Neural cell (in vitro differentiated cells): Measurements from ENCODE around the gene METTL2B. TPM values are rescaled to one million over a fixed set of nuclear protein-coding genes. Genes with fewer than 3 reads are reported as not detected.

ENCODE experiments used
- H2AFZ ChIP-seq: fragments of 200-600, 300-800 bp; sonication (generic), shearing (Covaris generic); 2 replicates; pipeline ENCODE4 v1.6.0; 2014; ENCODE audit warnings: low read depth, mild to moderate bottlenecking, antibody characterized with exemption, low read length, moderate library complexity
- H3F3A ChIP-seq: fragments of 200-600 bp; shearing (Covaris generic); 2 replicates; pipeline ENCODE4 v1.6.1; 2016; ENCODE audit warnings: mild to moderate bottlenecking, moderate library complexity, mixed read lengths, antibody characterized with exemption, low read length; ENCODE audit not compliant: insufficient read depth, poor library complexity, severe bottlenecking
- H3K27ac ChIP-seq: fragments of 200-600, 300-800 bp; sonication (generic), shearing (Covaris generic); 2 replicates; pipeline ENCODE4 v1.5.1; 2014; ENCODE audit warnings: mild to moderate bottlenecking, low read length, moderate library complexity
- H3K27me3 ChIP-seq: fragments of 300-800, 200-600 bp; sonication (generic), shearing (Covaris generic); 2 replicates; pipeline ENCODE4 v1.6.0; 2014; ENCODE audit warnings: mild to moderate bottlenecking, low read depth, low read length, moderate library complexity; ENCODE audit not compliant: insufficient read depth
- H3K36me3 ChIP-seq: fragments of 300-800, 200-600 bp; sonication (generic), shearing (Covaris generic); 2 replicates; pipeline ENCODE4 v1.5.1; 2014; ENCODE audit warnings: mild to moderate bottlenecking, antibody characterized with exemption, low read length, moderate library complexity; ENCODE audit not compliant: insufficient read depth
- H3K4me2 ChIP-seq: fragments of 300-800, 200-600 bp; sonication (generic), shearing (Covaris generic); 2 replicates; pipeline ENCODE4 v1.6.0; 2014; ENCODE audit warnings: mild to moderate bottlenecking, low read length
- H3K4me3 ChIP-seq: fragments of 300-800, 200-600 bp; sonication (generic), shearing (Covaris generic); 2 replicates; pipeline ENCODE4 v1.5.1; 2014; ENCODE audit warnings: mild to moderate bottlenecking, low read length, moderate library complexity
- H3K79me2 ChIP-seq: fragments of 200-600 bp; shearing (Covaris generic); replicated peaks from 2 replicates; pipeline ENCODE4 v1.6.0; 2014; ENCODE audit warnings: mild to moderate bottlenecking, low read length, moderate library complexity; ENCODE audit not compliant: insufficient read depth
- H3K9ac ChIP-seq: fragments of 300-800, 200-600 bp; sonication (generic), shearing (Covaris generic); 2 replicates; pipeline ENCODE4 v1.6.1; 2016; ENCODE audit warnings: mild to moderate bottlenecking, low read length, mixed read lengths
- H3K9me2 ChIP-seq: fragments of 200-600 bp; shearing (Covaris generic); 2 replicates; pipeline ENCODE4 v1.6.1; 2016; ENCODE audit warnings: mild to moderate bottlenecking, low read length, mixed read lengths; ENCODE audit not compliant: insufficient read depth
- H3K9me3 ChIP-seq: fragments of 200-600, 300-800 bp; sonication (generic), shearing (Covaris generic); 2 replicates; pipeline ENCODE4 v1.6.1; 2016; ENCODE audit warnings: mild to moderate bottlenecking, mixed run types, low read length, moderate library complexity, mixed read lengths
- H4K20me1 ChIP-seq: fragments of 200-600 bp; shearing (Covaris generic); 2 replicates; pipeline ENCODE4 v1.6.1; 2016; ENCODE audit warnings: mild to moderate bottlenecking, mixed run types; ENCODE audit not compliant: insufficient read depth
- EP300 ChIP-seq: fragments of 450-650 bp; conservative IDR thresholded peaks from 2 replicates; pipeline ENCODE4 v1.6.1; 2014; ENCODE audit warnings: antibody characterized with exemption, mild to moderate bottlenecking, moderate library complexity; ENCODE audit not compliant: poor library complexity, severe bottlenecking
- EZH2 ChIP-seq: fragments of 200-600, 300-800 bp; shearing (Covaris generic), sonication (generic); IDR thresholded peaks from 2 replicates; pipeline ENCODE4 v1.6.1; 2014; ENCODE audit warnings: antibody characterized with exemption, low read length, borderline replicate concordance, mild to moderate bottlenecking; ENCODE audit not compliant: insufficient read depth, poor library complexity, severe bottlenecking
- MXI1 ChIP-seq: fragments of 450-650 bp; conservative IDR thresholded peaks from 2 replicates; pipeline ENCODE4 v1.6.1; 2014; ENCODE audit warnings: antibody characterized with exemption, mild to moderate bottlenecking; ENCODE audit not compliant: poor library complexity, severe bottlenecking
- POLR2AphosphoS5 ChIP-seq: IDR thresholded peaks from 2 replicates; pipeline ENCODE4 v1.6.1; 2012
- RAD21 ChIP-seq: fragments of 450-650 bp; conservative IDR thresholded peaks from 2 replicates; pipeline ENCODE4 v1.6.1; 2014; ENCODE audit warnings: antibody characterized with exemption, mild to moderate bottlenecking, moderate library complexity
- SMC3 ChIP-seq: fragments of 450-650 bp; conservative IDR thresholded peaks from 2 replicates; pipeline ENCODE4 v1.6.1; 2014; ENCODE audit warnings: antibody characterized with exemption, mild to moderate bottlenecking, moderate library complexity; ENCODE audit not compliant: poor library complexity
- TAF1 ChIP-seq: IDR thresholded peaks from 2 replicates; pipeline ENCODE4 v1.6.1; 2012; ENCODE audit warnings: low read depth
- polyA plus RNA-seq: library from polyadenylated mRNA; depleted of rRNA; stranded (reverse); fragments of >200 nt; gene quantifications from 2 replicates; pipeline ENCODE4 v1.2.3, GENCODE V29; 2014
- TF ChIP-seq, protein P1 (sequence below): fragments of 450-650 bp; IDR thresholded peaks from 2 replicates; pipeline ENCODE4 v1.5.1; 2014; ENCODE audit warnings: antibody characterized with exemption, mild to moderate bottlenecking, moderate library complexity; ENCODE audit not compliant: poor library complexity, severe bottlenecking
- TF ChIP-seq, protein P2 (sequence below): IDR thresholded peaks from 2 replicates; pipeline ENCODE4 v1.6.1; 2012; ENCODE audit warnings: borderline replicate concordance

METTL2B gene
- polyA plus RNA-seq, 1 donor from 2014 or later: 43.0 TPM

DNA sequence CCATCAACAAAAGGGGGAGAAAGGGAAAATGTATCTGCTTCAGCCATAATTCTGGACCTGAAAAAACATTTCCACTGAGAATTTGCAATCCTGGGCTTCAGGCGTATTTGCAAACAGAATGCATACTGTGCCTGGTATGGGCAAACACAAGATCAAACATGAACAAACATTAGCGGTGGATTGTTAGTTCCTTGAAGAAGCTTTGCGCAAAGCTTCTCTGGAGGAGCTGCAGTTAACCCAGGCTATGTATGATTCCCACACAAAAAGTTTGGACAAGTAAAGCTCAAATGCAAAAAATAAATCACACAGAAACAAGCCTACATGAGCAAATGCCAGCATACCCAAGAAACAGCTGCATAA lies 41.2 kb upstream of the METTL2B start:
- no peaks in the 10 kb centered on the region for H3K79me2 ChIP-seq
- H3F3A ChIP-seq: no peaks in the 10 kb centered on the region
- no peak overlapping the region for H3K9ac ChIP-seq
- H3K4me2 ChIP-seq: no peak overlapping the region
- no peak for TF ChIP-seq SMC3
- no peak for TF ChIP-seq MXI1
- no peak for TF ChIP-seq EZH2
- TF ChIP-seq EP300: no peak
- no peak for TF ChIP-seq TAF1
- no peak for TF ChIP-seq RAD21
- no peak for TF ChIP-seq POLR2AphosphoS5
- TF ChIP-seq, protein P1, sequence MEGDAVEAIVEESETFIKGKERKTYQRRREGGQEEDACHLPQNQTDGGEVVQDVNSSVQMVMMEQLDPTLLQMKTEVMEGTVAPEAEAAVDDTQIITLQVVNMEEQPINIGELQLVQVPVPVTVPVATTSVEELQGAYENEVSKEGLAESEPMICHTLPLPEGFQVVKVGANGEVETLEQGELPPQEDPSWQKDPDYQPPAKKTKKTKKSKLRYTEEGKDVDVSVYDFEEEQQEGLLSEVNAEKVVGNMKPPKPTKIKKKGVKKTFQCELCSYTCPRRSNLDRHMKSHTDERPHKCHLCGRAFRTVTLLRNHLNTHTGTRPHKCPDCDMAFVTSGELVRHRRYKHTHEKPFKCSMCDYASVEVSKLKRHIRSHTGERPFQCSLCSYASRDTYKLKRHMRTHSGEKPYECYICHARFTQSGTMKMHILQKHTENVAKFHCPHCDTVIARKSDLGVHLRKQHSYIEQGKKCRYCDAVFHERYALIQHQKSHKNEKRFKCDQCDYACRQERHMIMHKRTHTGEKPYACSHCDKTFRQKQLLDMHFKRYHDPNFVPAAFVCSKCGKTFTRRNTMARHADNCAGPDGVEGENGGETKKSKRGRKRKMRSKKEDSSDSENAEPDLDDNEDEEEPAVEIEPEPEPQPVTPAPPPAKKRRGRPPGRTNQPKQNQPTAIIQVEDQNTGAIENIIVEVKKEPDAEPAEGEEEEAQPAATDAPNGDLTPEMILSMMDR: no peak
- TF ChIP-seq, protein P2, sequence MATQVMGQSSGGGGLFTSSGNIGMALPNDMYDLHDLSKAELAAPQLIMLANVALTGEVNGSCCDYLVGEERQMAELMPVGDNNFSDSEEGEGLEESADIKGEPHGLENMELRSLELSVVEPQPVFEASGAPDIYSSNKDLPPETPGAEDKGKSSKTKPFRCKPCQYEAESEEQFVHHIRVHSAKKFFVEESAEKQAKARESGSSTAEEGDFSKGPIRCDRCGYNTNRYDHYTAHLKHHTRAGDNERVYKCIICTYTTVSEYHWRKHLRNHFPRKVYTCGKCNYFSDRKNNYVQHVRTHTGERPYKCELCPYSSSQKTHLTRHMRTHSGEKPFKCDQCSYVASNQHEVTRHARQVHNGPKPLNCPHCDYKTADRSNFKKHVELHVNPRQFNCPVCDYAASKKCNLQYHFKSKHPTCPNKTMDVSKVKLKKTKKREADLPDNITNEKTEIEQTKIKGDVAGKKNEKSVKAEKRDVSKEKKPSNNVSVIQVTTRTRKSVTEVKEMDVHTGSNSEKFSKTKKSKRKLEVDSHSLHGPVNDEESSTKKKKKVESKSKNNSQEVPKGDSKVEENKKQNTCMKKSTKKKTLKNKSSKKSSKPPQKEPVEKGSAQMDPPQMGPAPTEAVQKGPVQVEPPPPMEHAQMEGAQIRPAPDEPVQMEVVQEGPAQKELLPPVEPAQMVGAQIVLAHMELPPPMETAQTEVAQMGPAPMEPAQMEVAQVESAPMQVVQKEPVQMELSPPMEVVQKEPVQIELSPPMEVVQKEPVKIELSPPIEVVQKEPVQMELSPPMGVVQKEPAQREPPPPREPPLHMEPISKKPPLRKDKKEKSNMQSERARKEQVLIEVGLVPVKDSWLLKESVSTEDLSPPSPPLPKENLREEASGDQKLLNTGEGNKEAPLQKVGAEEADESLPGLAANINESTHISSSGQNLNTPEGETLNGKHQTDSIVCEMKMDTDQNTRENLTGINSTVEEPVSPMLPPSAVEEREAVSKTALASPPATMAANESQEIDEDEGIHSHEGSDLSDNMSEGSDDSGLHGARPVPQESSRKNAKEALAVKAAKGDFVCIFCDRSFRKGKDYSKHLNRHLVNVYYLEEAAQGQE: no peak
- H2AFZ ChIP-seq: no peak overlapping the region
- H3K9me3 ChIP-seq: no peaks in the 10 kb centered on the region
- H4K20me1 ChIP-seq: no peaks in the 10 kb centered on the region
- no peaks in the 10 kb centered on the region for H3K27me3 ChIP-seq
- H3K27ac ChIP-seq: no peak overlapping the region
- no peaks in the 10 kb centered on the region for H3K36me3 ChIP-seq
- H3K4me3 ChIP-seq: no peak overlapping the region
- no peaks in the 10 kb centered on the region for H3K9me2 ChIP-seq

DNA sequence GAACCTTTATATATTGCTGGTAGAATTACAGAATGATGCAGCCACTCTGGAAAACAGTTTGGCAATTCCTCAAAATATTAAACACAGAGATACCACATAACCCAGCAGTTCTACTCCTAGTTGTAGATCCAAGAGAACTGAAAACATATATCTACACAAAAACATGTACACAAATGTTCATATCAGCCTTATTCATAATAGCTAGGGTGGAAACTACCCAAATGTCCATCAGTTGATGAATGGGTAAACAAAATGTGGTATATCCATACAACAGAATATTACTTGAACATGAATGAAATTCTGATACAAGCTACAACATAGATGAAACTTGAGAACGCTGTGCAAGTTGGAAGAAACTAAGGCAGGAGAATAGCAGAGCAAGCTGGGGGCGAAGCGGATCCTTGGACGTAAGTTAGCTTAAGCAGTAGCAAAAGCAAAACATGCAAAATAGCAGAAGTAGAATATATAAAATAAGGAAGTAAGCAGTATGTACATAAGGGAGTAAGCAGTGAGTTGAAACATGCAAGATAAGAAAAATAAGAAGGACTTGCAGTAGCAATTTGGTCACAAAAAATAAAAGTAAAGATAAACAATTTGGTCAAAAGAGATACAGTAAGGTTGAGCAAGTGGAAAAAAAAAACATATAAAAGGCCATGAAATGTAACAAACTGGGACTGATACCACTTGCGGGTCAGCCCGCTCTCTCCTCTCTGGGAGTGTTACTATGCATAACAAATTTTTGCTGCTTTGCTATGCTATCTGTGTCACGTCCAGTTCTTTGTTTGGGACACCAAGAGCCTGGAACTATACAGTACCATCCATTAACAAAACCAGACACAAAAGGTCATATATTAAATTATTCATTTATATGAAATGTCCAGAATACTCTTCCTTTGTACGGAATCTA lies 38.9 kb upstream of the METTL2B start:
- Histone ChIP-seq H3K9me2 (no peaks in the 10 kb centered on the region), H4K20me1 (no peaks in the 10 kb centered on the region), H3K27me3 (no peaks in the 10 kb centered on the region), H3K4me3 (no peak overlapping the region), H3K9ac (no peak overlapping the region), H3K79me2 (no peaks in the 10 kb centered on the region), H3K27ac (no peak overlapping the region), H3F3A (no peaks in the 10 kb centered on the region), H2AFZ (no peak overlapping the region), H3K36me3 (no peaks in the 10 kb centered on the region), H3K9me3 (no peaks in the 10 kb centered on the region), H3K4me2 (no peak overlapping the region)
- TF ChIP-seq EP300: no peak
- no peak for TF ChIP-seq EZH2
- no peak for TF ChIP-seq SMC3
- TF ChIP-seq, protein P2: no peak
- TF ChIP-seq TAF1: no peak
- TF ChIP-seq, protein P1: no peak
- TF ChIP-seq RAD21: no peak
- TF ChIP-seq POLR2AphosphoS5: no peak
- TF ChIP-seq MXI1: no peak
